ENCODE results near the gene TRAF1. TPM values are rescaled to one million over a fixed set of nuclear protein-coding genes. Genes with fewer than 3 reads are reported as not detected.

Gene TRAF1
- total and polyA plus RNA-seq, 10 of the 15 experiments (the other 5 are each of a cell fraction or from before 2014, with no cell fraction given): 13.8 to 163 (median 128) TPM

DNA sequence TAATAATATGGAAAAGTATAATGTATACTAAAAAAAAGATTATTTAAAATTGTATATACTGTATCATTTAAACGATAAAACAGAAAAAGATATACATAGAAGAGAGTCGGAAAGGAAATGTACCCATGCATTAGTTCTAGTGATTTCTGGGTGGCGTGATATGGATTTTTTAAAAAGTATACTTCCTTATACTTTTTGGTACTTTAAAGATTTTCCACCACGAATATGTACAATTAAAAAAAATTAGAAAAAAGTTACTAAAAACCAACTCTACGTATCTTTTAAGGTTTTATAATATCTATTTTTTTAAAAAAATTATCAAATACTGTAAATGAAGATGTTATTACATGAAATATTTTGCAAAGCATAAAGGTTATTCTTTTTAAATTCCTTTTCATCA, 61.9 kb downstream of the TRAF1 start:
- no TSS peak for BruUV-seq (replicated peaks)

More for the DNA sequence above, 61.9 kb downstream of the TRAF1 start:
- CTCF ChIA-PET: no interaction called here
- Histone ChIP-seq H3K9me3 (replicated peaks; ENCODE audit: control insufficient read depth, insufficient read depth, low read length) (no peaks in the 10 kb centered on the region), H3K36me3 (ENCODE audit: control insufficient read depth in 2 of 2, insufficient read depth in 2 of 2, low read length in 1 of 2) (peaks cover 22 to 49% of the 10 kb centered on the region in 2 experiments), H4K20me1 (ENCODE audit: control insufficient read depth, insufficient read depth) (no peaks in the 10 kb centered on the region), H3K27ac (ENCODE audit: control insufficient read depth, insufficient read depth) (no peak overlapping the region), H3K4me1 (ENCODE audit: control insufficient read depth, insufficient read depth, low read length) (peaks cover 5% of the 10 kb centered on the region), H3K9ac (ENCODE audit: control insufficient read depth, insufficient read depth, low read length) (no peak overlapping the region), H3K4me3 (no peak overlapping the region), H3K79me2 (ENCODE audit: control insufficient read depth, insufficient read depth, low read length) (no peaks in the 10 kb centered on the region; the same call in 1 of the 2 replicates), H2AFZ (ENCODE audit: control insufficient read depth, low read depth, low read length) (no peak overlapping the region), H3K4me2 (ENCODE audit: control insufficient read depth, insufficient read depth) (no peak overlapping the region), H3K27me3 (replicated peaks in 1 of 2; ENCODE audit: control insufficient read depth in 2 of 2, insufficient read depth in 2 of 2, low read length in 1 of 2) (no peaks in the 10 kb centered on the region)
- ATAC-seq: no peak
- POLR2A ChIA-PET: no interaction called here
- FAIRE-seq: no peak
- in situ Hi-C loops (cut with MboI): no loop called here
- SMC1A ChIA-PET (ENCODE audit: uncharacterized antibody, unreplicated experiment): no interaction called here
- DNase-seq (ENCODE audit: low read depth, low spot score): no peak
- intact Hi-C loops (cut with micrococcal nuclease; ENCODE audit: unreplicated experiment): no loop called here
- TF ChIP-seq JUND (IDR thresholded peaks at IDR 0.05; ENCODE audit: low read depth, low read length) (no peak), TCF3 (IDR thresholded peaks at IDR 0.05; ENCODE audit: borderline replicate concordance, insufficient read depth, low read depth, low read length) (no peak), ZNF207 (IDR thresholded peaks at IDR 0.05; ENCODE audit: borderline replicate concordance) (no peak), DPF2 (IDR thresholded peaks at IDR 0.05) (no peak), SUPT20H (IDR thresholded peaks at IDR 0.05; ENCODE audit: borderline replicate concordance, control insufficient read depth, low read depth, low read length) (no peak), ZBTB4 (CRISPR knock-in tag; IDR thresholded peaks at IDR 0.05) (no peak), BCL11A (IDR thresholded peaks at IDR 0.05; ENCODE audit: low read depth, low read length) (no peak), NFXL1 (IDR thresholded peaks at IDR 0.05; ENCODE audit: borderline replicate concordance) (no peak), TCF7 (IDR thresholded peaks at IDR 0.05; ENCODE audit: borderline replicate concordance) (no peak), MYC (IDR thresholded peaks at IDR 0.05; ENCODE audit: insufficient read depth, insufficient read length, insufficient replicate concordance, low read length, severe bottlenecking) (no peak)
- TF ChIP-seq, protein P1, sequence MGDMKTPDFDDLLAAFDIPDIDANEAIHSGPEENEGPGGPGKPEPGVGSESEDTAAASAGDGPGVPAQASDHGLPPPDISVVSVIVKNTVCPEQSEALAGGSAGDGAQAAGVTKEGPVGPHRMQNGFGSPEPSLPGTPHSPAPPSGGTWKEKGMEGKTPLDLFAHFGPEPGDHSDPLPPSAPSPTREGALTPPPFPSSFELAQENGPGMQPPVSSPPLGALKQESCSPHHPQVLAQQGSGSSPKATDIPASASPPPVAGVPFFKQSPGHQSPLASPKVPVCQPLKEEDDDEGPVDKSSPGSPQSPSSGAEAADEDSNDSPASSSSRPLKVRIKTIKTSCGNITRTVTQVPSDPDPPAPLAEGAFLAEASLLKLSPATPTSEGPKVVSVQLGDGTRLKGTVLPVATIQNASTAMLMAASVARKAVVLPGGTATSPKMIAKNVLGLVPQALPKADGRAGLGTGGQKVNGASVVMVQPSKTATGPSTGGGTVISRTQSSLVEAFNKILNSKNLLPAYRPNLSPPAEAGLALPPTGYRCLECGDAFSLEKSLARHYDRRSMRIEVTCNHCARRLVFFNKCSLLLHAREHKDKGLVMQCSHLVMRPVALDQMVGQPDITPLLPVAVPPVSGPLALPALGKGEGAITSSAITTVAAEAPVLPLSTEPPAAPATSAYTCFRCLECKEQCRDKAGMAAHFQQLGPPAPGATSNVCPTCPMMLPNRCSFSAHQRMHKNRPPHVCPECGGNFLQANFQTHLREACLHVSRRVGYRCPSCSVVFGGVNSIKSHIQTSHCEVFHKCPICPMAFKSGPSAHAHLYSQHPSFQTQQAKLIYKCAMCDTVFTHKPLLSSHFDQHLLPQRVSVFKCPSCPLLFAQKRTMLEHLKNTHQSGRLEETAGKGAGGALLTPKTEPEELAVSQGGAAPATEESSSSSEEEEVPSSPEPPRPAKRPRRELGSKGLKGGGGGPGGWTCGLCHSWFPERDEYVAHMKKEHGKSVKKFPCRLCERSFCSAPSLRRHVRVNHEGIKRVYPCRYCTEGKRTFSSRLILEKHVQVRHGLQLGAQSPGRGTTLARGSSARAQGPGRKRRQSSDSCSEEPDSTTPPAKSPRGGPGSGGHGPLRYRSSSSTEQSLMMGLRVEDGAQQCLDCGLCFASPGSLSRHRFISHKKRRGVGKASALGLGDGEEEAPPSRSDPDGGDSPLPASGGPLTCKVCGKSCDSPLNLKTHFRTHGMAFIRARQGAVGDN (IDR thresholded peaks at IDR 0.05): no peak
- TF ChIP-seq, protein P2, sequence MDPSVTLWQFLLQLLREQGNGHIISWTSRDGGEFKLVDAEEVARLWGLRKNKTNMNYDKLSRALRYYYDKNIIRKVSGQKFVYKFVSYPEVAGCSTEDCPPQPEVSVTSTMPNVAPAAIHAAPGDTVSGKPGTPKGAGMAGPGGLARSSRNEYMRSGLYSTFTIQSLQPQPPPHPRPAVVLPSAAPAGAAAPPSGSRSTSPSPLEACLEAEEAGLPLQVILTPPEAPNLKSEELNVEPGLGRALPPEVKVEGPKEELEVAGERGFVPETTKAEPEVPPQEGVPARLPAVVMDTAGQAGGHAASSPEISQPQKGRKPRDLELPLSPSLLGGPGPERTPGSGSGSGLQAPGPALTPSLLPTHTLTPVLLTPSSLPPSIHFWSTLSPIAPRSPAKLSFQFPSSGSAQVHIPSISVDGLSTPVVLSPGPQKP (IDR thresholded peaks at IDR 0.05; ENCODE audit: low read depth, low read length): no peak
- TF ChIP-seq, protein P3, sequence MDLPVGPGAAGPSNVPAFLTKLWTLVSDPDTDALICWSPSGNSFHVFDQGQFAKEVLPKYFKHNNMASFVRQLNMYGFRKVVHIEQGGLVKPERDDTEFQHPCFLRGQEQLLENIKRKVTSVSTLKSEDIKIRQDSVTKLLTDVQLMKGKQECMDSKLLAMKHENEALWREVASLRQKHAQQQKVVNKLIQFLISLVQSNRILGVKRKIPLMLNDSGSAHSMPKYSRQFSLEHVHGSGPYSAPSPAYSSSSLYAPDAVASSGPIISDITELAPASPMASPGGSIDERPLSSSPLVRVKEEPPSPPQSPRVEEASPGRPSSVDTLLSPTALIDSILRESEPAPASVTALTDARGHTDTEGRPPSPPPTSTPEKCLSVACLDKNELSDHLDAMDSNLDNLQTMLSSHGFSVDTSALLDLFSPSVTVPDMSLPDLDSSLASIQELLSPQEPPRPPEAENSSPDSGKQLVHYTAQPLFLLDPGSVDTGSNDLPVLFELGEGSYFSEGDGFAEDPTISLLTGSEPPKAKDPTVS (IDR thresholded peaks at IDR 0.05; ENCODE audit: low read depth, low read length): no peak
- RAD21 ChIA-PET (ENCODE audit: unreplicated experiment): no interaction called here
- 93% methylated on average over 5 of the region's 5 CpGs for WGBS (ENCODE audit: insufficient coverage, insufficient replicate concordance, low lambda C conversion rate, missing lambda C conversion rate)
